ENCODE measurements around the gene ZNF124.
A peak's percentile ranks its signal among the peaks of the same experiment; 100 is the strongest.

The ZNF124 gene

DNA sequence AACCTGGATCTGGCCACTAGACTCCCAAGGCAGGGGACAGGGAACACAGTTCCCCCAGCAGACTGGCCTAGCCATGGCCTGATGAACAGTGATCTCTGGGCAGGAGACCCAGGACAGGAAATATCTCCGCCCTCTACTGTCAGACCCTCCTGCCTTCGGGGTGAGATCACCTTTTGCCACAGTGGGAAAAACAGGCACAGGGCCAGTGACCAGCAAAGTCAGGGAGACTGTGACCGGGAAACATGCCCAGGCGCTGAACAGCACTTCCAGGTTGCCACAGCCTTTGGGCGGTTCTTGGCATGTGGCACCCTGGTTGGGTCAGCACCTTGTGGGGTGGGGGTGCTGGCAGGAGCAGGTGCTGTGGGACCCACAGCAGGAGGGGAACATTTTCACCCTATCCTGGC is 58.7 kb downstream of the ZNF124 start:
- Histone ChIP-seq H3K27ac (no peak overlapping the region), H3K36me3 (ENCODE audit: insufficient read depth, low read length) (no peaks in the 10 kb centered on the region), H3K9ac (ENCODE audit: insufficient read length) (no peak overlapping the region), H3K4me3 (no peak overlapping the region), H3K9me3 (ENCODE audit: low read depth, low read length) (no peaks in the 10 kb centered on the region)
- no peak for DNase-seq (ENCODE audit: low read depth, low spot score)
- TF ChIP-seq EZH2 (IDR thresholded peaks at IDR 0.05) (no peak), FOXP2 (optimal IDR thresholded peaks at IDR 0.05; ENCODE audit: control extremely low read depth, extremely low read length, insufficient read depth) (no peak), POLR2AphosphoS5 (IDR thresholded peaks at IDR 0.05; ENCODE audit: borderline replicate concordance, low read depth, low read length) (no peak)

DNA sequence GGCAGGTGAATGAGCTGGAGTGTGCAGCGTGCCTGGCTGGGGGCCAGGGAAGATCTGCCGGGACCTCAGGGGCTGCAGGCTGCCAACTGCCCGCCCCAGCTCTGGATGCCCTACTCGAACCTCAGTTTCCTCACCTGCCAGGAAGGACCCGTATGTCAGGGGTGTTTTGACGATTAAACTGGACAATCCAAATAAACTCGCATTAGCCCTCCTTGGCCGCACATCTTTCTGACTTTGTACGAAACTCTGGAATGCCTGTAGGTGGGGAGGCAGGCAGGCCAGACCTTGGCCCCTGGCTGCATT is 59.4 kb downstream of the ZNF124 start:
- no peak overlapping the region for H3K27ac ChIP-seq
- no peak for TF ChIP-seq FOXP2 (optimal IDR thresholded peaks at IDR 0.05; ENCODE audit: control extremely low read depth, extremely low read length, insufficient read depth)
- no peak for TF ChIP-seq POLR2AphosphoS5 (IDR thresholded peaks at IDR 0.05; ENCODE audit: borderline replicate concordance, low read depth, low read length)
- no peak for TF ChIP-seq EZH2 (IDR thresholded peaks at IDR 0.05)
- no peaks in the 10 kb centered on the region for H3K9me3 ChIP-seq (ENCODE audit: low read depth, low read length)
- no peak overlapping the region for H3K4me3 ChIP-seq
- no peaks in the 10 kb centered on the region for H3K36me3 ChIP-seq (ENCODE audit: insufficient read depth, low read length)
- DNase-seq (ENCODE audit: low read depth, low spot score): no peak
- no peak overlapping the region for H3K9ac ChIP-seq (ENCODE audit: insufficient read length)

DNA sequence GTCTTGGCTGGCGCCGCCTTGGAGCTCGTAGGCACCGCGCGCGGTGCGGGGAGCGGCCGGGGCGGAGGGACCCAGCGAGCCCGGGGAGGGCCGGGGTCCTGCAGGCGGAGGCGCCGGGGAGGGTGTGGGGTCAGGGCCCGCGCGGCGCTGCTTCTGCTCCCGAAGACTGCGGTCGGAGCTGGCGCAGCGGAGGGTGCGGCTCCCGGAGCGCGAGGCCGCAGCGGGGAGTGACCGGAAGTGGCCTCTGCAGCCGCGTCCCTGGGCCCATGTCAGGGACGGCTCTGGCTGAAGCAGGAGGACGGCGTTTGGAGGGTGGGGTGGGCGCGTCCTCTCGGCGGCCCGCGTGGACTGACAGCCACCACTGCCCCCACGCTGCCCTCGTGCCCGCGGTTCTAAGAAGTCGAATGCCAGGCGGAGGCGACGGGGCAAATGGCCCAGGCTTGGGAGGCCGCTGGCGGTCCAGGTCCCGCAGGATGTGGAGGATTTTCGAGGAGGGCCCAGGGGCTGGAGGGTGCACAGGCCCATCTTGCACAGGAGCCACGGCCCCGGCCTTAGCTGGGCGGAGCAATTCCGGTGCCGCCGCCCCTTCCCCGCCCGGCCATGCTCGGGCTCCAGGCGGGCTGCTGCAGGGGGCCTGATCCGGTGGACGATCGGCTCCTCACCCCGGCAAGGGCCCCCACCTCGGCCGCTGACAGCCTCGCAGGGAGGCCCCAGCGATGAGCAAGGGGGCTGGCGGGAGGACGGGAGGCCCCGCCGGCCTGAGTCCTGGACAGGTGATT is 59.9 kb downstream of the ZNF124 start:
- Histone ChIP-seq H3K27ac (no peak overlapping the region), H3K4me3 (peak overlapping the region; percentile 58), H3K36me3 (ENCODE audit: insufficient read depth, low read length) (no peaks in the 10 kb centered on the region), H3K9me3 (ENCODE audit: low read depth, low read length) (no peaks in the 10 kb centered on the region), H3K9ac (ENCODE audit: insufficient read length) (no peak overlapping the region)
- no peak for DNase-seq (ENCODE audit: low read depth, low spot score)
- no peak for TF ChIP-seq FOXP2 (optimal IDR thresholded peaks at IDR 0.05; ENCODE audit: control extremely low read depth, extremely low read length, insufficient read depth)

DNA sequence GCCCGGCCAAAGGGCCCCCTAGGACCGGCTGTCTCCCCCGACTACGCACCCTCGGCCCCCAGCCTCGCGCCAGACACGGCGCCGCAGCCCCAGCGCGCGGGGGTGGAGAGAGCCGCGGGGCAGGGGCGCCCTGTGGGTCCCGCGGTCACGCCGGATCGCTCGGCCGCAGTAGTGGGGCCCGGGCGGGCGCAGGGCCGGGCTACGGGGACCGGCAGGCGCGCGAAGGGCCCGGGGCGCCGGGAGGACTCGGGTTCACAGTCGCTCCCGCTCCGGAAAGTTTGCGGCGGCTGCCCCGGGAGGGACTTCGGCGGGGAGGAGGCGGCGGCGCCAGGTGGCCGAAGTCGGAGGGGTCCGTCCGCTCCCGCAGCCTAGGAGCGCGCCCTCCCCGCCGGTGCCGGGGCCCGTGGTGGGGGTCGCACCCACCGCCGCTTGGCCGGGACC is 60.5 kb downstream of the ZNF124 start:
- H3K9me3 ChIP-seq (ENCODE audit: low read depth, low read length): no peaks in the 10 kb centered on the region
- no peak overlapping the region for H3K27ac ChIP-seq
- H3K36me3 ChIP-seq (ENCODE audit: insufficient read depth, low read length): no peaks in the 10 kb centered on the region
- no peak overlapping the region for H3K9ac ChIP-seq (ENCODE audit: insufficient read length)
- no peak for TF ChIP-seq POLR2AphosphoS5 (IDR thresholded peaks at IDR 0.05; ENCODE audit: borderline replicate concordance, low read depth, low read length)
- no peak for TF ChIP-seq FOXP2 (optimal IDR thresholded peaks at IDR 0.05; ENCODE audit: control extremely low read depth, extremely low read length, insufficient read depth)
- TF ChIP-seq EZH2 (IDR thresholded peaks at IDR 0.05): no peak
- DNase-seq (ENCODE audit: low read depth, low spot score): no peak
- peak overlapping the region; percentile 58 for H3K4me3 ChIP-seq

DNA sequence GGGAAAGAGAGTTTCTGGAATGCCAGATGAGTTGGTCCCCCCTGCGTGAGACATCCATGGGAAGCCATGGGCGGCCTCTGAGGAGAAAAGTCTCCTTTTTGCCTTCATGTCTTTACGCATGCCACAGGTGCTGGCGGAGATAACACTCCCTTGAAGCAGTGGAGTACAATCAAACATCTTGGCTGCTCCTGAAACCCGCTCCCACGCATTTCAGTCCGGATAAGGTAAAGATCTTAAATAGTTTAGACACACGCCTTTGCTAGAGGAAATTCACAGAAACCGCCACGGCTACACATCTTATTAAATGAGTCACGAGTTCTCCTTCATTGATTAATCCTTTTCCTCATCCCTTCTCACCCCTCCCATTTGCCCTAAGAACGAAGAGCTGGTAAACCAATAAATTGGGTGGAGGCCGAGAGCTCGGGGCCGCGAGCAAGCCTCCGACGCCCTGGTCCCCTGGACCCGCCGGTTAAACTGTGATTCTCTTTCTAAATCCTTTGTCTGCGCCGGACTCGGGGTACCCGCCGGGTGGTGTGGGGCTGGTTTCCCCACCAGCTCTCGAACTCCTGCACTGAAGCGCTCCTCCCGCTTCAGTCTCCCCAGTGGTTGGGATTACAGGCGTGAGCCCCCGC is 61.1 kb downstream of the ZNF124 start:
- Histone ChIP-seq H3K9ac (ENCODE audit: insufficient read length) (no peak overlapping the region), H3K27ac (no peak overlapping the region), H3K4me3 (peak overlapping the region; percentile 58; the same call in 1 of the 2 replicates), H3K9me3 (ENCODE audit: low read depth, low read length) (no peaks in the 10 kb centered on the region), H3K36me3 (ENCODE audit: insufficient read depth, low read length) (no peaks in the 10 kb centered on the region)
- DNase-seq (ENCODE audit: low read depth, low spot score): no peak
- TF ChIP-seq FOXP2 (optimal IDR thresholded peaks at IDR 0.05; ENCODE audit: control extremely low read depth, extremely low read length, insufficient read depth) (no peak), POLR2AphosphoS5 (IDR thresholded peaks at IDR 0.05; ENCODE audit: borderline replicate concordance, low read depth, low read length) (no peak), EZH2 (IDR thresholded peaks at IDR 0.05) (no peak)

DNA sequence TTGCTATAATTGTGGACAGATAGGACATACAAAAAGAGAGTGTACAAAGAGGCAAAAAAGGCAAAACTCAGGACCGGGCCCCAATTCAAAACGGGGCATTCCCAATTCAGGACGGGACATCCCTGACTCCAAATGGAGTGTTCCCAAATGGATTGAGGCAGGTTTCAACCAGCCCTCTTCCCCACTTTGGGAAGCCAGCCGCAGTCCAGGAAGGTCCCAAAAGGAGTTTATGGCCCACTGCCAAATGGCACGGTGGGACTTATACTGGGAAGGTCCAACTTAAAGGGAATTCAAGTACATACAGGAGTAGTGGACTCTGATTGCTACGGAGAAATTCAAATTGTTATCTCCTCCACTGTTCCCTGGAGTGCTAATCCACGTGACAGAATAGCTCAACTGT is 64.1 kb downstream of the ZNF124 start:
- no peak for DNase-seq (ENCODE audit: low read depth, low spot score)
- TF ChIP-seq POLR2AphosphoS5 (IDR thresholded peaks at IDR 0.05; ENCODE audit: borderline replicate concordance, low read depth, low read length) (no peak), FOXP2 (optimal IDR thresholded peaks at IDR 0.05; ENCODE audit: control extremely low read depth, extremely low read length, insufficient read depth) (no peak), EZH2 (IDR thresholded peaks at IDR 0.05) (no peak)
- peaks cover 3% of the 10 kb centered on the region; the same call in 1 of the 2 replicates for H3K9me3 ChIP-seq (ENCODE audit: low read depth, low read length)
- H3K27ac ChIP-seq: no peak overlapping the region
- no peak overlapping the region for H3K9ac ChIP-seq (ENCODE audit: insufficient read length)
- peaks cover 5% of the 10 kb centered on the region; the same call in 1 of the 2 replicates for H3K36me3 ChIP-seq (ENCODE audit: insufficient read depth, low read length)
- no peak overlapping the region for H3K4me3 ChIP-seq

DNA sequence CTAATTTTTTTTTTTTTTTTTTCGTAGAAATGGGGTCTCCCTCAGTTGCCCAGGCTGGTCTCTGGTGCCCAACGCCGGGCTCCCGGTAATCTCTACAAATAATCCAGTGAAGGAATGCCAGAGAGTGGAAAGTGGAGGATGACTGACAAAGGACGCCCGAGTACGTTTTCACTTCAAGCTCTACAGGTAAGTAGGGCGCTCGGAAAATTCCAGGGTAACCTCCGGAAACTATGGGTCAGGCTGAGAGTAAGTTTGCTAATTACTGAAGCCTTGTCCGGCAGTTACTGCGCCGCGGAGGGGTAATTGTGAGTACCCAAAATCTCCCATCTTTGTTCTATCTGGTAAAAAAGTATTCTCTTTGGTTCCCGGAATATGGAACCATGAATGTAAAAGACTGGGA is 65.9 kb downstream of the ZNF124 start:
- peaks cover 21% of the 10 kb centered on the region for H3K36me3 ChIP-seq (ENCODE audit: insufficient read depth, low read length)
- H3K9me3 ChIP-seq (ENCODE audit: low read depth, low read length): peaks cover 16% of the 10 kb centered on the region
- H3K27ac ChIP-seq: no peak overlapping the region
- no peak overlapping the region for H3K4me3 ChIP-seq
- no peak overlapping the region for H3K9ac ChIP-seq (ENCODE audit: insufficient read length)
- no peak for DNase-seq (ENCODE audit: low read depth, low spot score)
- no peak for TF ChIP-seq FOXP2 (optimal IDR thresholded peaks at IDR 0.05; ENCODE audit: control extremely low read depth, extremely low read length, insufficient read depth)
- TF ChIP-seq EZH2 (IDR thresholded peaks at IDR 0.05): no peak
- TF ChIP-seq POLR2AphosphoS5 (IDR thresholded peaks at IDR 0.05; ENCODE audit: borderline replicate concordance, low read depth, low read length): no peak
